Measurements from ENCODE around the gene ATF7IP2.

GRCh38 chr16:10490141-10490540 is 104.3 kb downstream of the ATF7IP2 start:
- TF ChIP-seq CTCF (IDR thresholded peaks at IDR 0.05), result no peak
- TF ChIP-seq POLR2AphosphoS5 (IDR thresholded peaks at IDR 0.05), result no peak

Data from sigmoid colon (tissue), 4 donors.